Measurements from ENCODE around the gene CNBD2. TPM values are rescaled to one million over a fixed set of nuclear protein-coding genes. Genes with fewer than 3 reads are reported as not detected.
A peak's percentile ranks its signal among the peaks of the same experiment; 100 is the strongest.

The CNBD2 gene
- polyA plus RNA-seq, 3 donors: 8.0 to 11.3 (median 9.3) TPM

DNA sequence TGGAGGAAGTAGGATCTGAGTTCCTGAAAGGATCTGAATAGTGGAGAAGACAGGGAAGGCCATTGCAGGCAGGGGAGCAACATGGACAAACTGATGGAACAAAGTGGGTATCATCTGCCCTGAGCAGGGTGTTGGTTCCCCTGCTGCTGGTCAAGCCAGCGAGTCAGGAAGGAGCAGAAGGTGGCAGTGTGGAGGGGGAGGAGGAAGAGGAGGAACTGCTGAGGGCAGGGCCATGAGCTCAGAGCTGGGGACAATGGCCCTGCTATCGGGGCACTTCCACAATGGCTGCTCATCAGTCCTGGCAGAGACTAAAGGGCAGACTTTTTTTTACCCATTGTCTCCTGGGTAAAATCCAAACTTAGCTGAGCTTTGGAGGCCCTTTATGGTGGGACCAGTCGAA is 13.6 kb downstream of the CNBD2 start:
- peaks cover 42% of the 10 kb centered on the region for H3K4me1 Mint-ChIP-seq
- H3K27me3 Mint-ChIP-seq (ENCODE audit: low read depth in 3 of 3): peaks cover 4 to 9% (median 6%) of the 10 kb centered on the region in 3 donors
- Histone ChIP-seq H3K27ac (ENCODE audit: low read depth in 1 of 2, low read length in 2 of 2) (no peak overlapping the region), H3K4me3 (replicated peaks in 1 of 3; ENCODE audit: low read depth in 2 of 3, low read length in 3 of 3) (no peak overlapping the region), H3K4me2 (replicated peaks; ENCODE audit: extremely low read depth, low read length, poor library complexity, severe bottlenecking) (no peak overlapping the region), H3K4me1 (ENCODE audit: control insufficient read depth in 1 of 2, insufficient read depth in 2 of 2, low read length in 2 of 2) (peaks cover 37 to 46% of the 10 kb centered on the region in 2 donors), H3K9me3 (replicated peaks in 1 of 2; ENCODE audit: control insufficient read depth in 1 of 2, insufficient read depth in 1 of 2, low read length in 2 of 2) (no peaks in the 10 kb centered on the region), H2AFZ (ENCODE audit: insufficient read depth, low read depth, low read length, poor library complexity, severe bottlenecking) (peak overlapping the region; percentile 63), H3K79me2 (ENCODE audit: insufficient read depth, low read length) (no peaks in the 10 kb centered on the region), H3K9ac (ENCODE audit: insufficient read depth, low read length, poor library complexity, severe bottlenecking) (no peak overlapping the region), H4K20me1 (ENCODE audit: insufficient read depth, low read length) (no peaks in the 10 kb centered on the region), H3K36me3 (replicated peaks in 1 of 2; ENCODE audit: control insufficient read depth in 1 of 2, insufficient read depth in 2 of 2, low read length in 2 of 2) (no peaks in the 10 kb centered on the region), H3K27me3 (ENCODE audit: control insufficient read depth in 2 of 2, insufficient read depth in 2 of 2, low read length in 2 of 2) (no peaks in the 10 kb centered on the region)
- peak overlapping the region in 3 of 7 donors; percentile 38 to 55 (median 51) for H3K27ac Mint-ChIP-seq
- H3K9me3 Mint-ChIP-seq: peaks cover 0 to 3% (median 0%) of the 10 kb centered on the region in 7 donors
- DNase-seq: peak; percentile 18 to 38 (median 29)
- H3K4me3 Mint-ChIP-seq: no peak overlapping the region
- 37% methylated on average over 3 of the region's 3 CpGs for WGBS (ENCODE audit: insufficient coverage)
- TF ChIP-seq, protein P1, sequence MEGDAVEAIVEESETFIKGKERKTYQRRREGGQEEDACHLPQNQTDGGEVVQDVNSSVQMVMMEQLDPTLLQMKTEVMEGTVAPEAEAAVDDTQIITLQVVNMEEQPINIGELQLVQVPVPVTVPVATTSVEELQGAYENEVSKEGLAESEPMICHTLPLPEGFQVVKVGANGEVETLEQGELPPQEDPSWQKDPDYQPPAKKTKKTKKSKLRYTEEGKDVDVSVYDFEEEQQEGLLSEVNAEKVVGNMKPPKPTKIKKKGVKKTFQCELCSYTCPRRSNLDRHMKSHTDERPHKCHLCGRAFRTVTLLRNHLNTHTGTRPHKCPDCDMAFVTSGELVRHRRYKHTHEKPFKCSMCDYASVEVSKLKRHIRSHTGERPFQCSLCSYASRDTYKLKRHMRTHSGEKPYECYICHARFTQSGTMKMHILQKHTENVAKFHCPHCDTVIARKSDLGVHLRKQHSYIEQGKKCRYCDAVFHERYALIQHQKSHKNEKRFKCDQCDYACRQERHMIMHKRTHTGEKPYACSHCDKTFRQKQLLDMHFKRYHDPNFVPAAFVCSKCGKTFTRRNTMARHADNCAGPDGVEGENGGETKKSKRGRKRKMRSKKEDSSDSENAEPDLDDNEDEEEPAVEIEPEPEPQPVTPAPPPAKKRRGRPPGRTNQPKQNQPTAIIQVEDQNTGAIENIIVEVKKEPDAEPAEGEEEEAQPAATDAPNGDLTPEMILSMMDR (IDR thresholded peaks at IDR 0.05): no peak
- no peaks in the 10 kb centered on the region for H3K36me3 Mint-ChIP-seq
- intact Hi-C loops (cut with micrococcal nuclease): no loop called here

DNA sequence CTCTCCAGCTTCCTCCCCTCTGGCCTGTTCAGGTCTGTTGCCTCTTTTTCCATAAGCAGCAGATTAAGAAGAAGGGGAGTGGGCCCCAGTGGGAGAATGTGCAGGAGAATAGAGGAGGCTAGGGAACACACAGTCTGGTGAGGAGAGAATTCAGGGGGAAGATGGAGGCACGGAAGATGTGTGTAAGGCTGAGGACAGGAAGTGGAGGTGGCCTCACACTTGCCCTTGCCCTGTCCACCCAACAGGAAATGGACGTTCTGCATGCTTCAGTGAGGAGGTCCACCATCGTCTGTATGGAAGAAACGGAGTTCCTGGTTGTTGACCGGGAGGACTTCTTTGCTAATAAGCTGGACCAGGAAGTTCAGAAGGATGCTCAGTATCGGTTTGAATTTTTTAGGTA is 16.0 kb downstream of the CNBD2 start:
- Histone ChIP-seq H4K20me1 (ENCODE audit: insufficient read depth, low read length) (no peaks in the 10 kb centered on the region), H3K9ac (ENCODE audit: insufficient read depth, low read length, poor library complexity, severe bottlenecking) (no peak overlapping the region), H2AFZ (ENCODE audit: insufficient read depth, low read depth, low read length, poor library complexity, severe bottlenecking) (peak overlapping the region; percentile 70), H3K4me2 (replicated peaks; ENCODE audit: extremely low read depth, low read length, poor library complexity, severe bottlenecking) (no peak overlapping the region), H3K4me1 (ENCODE audit: control insufficient read depth in 1 of 2, insufficient read depth in 2 of 2, low read length in 2 of 2) (peaks cover 13 to 22% of the 10 kb centered on the region in 2 donors), H3K27ac (ENCODE audit: low read depth in 1 of 2, low read length in 2 of 2) (peak overlapping the region in 1 of 2 donors; percentile 23), H3K27me3 (ENCODE audit: control insufficient read depth in 2 of 2, insufficient read depth in 2 of 2, low read length in 2 of 2) (no peaks in the 10 kb centered on the region), H3K9me3 (replicated peaks in 1 of 2; ENCODE audit: control insufficient read depth in 1 of 2, insufficient read depth in 1 of 2, low read length in 2 of 2) (no peaks in the 10 kb centered on the region), H3K79me2 (ENCODE audit: insufficient read depth, low read length) (no peaks in the 10 kb centered on the region), H3K36me3 (replicated peaks in 1 of 2; ENCODE audit: control insufficient read depth in 1 of 2, insufficient read depth in 2 of 2, low read length in 2 of 2) (no peaks in the 10 kb centered on the region), H3K4me3 (replicated peaks in 1 of 3; ENCODE audit: low read depth in 2 of 3, low read length in 3 of 3) (no peak overlapping the region)
- intact Hi-C loops (cut with micrococcal nuclease): no loop called here
- 33% methylated on average over 2 of the region's 6 CpGs for WGBS (ENCODE audit: insufficient coverage)
- peaks cover 22% of the 10 kb centered on the region for H3K4me1 Mint-ChIP-seq
- DNase-seq: no peak
- TF ChIP-seq, protein P1 (IDR thresholded peaks at IDR 0.05): no peak
- no peaks in the 10 kb centered on the region for H3K36me3 Mint-ChIP-seq
- peaks cover 0 to 3% (median 0%) of the 10 kb centered on the region in 7 donors for H3K9me3 Mint-ChIP-seq
- H3K27me3 Mint-ChIP-seq (ENCODE audit: low read depth in 3 of 3): peaks cover 8 to 11% (median 9%) of the 10 kb centered on the region in 3 donors
- peak overlapping the region in 1 of 2 donors; percentile 26 for H3K4me3 Mint-ChIP-seq
- H3K27ac Mint-ChIP-seq: peak overlapping the region in 2 of 7 donors; percentile 57 to 66

Measured in CD14-positive monocyte (primary cell).